H1 (cell line): ENCODE measurements around the gene CHI3L1. TPM values are rescaled to one million over a fixed set of nuclear protein-coding genes. Genes with fewer than 3 reads are reported as not detected.

Experiments
- ATF2 ChIP-seq: IDR thresholded peaks from 2 replicates; pipeline ENCODE4 v1.6.1; 2012; ENCODE audit warnings: low read length, inconsistent platforms
- ATF3 ChIP-seq: IDR thresholded peaks from 2 replicates; pipeline ENCODE4 v1.6.1; 2011; ENCODE audit warnings: low read depth, mild to moderate bottlenecking, low read length; ENCODE audit not compliant: insufficient read depth
- EZH2 ChIP-seq: fragments of 200-600 bp; sonication (generic); IDR thresholded peaks from 2 replicates; pipeline ENCODE4 v1.7.1; 2012; ENCODE audit warnings: low read depth, mild to moderate bottlenecking, moderate library complexity, low read length, inconsistent platforms; ENCODE audit not compliant: severe bottlenecking
- POLR2A ChIP-seq, 2 experiments: IDR thresholded peaks; 1 replicate in 1 of 2; 2 replicates in 1 of 2; pipeline ENCODE4 v1.6.1; 2011; ENCODE audit warnings: low read depth in 2 of 2, low read length in 2 of 2, mild to moderate bottlenecking in 2 of 2; ENCODE audit errors: control extremely low read depth in 1 of 2
- TEAD4 ChIP-seq: IDR thresholded peaks from 2 replicates; pipeline ENCODE4 v1.6.1; 2012; ENCODE audit warnings: low read depth, low read length, inconsistent platforms, mixed read lengths
- polyA plus RNA-seq, 7 experiments: library from polyadenylated mRNA; depleted of rRNA in 3 of 7; stranded (reverse) in 5 of 7; unstranded in 2 of 7; fragments of >200 nt in 5 of 7; fragments of 200-250 nt in 2 of 7; gene quantifications; 1 replicate in 5 of 7; 2 replicates in 1 of 7; 4 replicates in 1 of 7; pipeline versions ENCODE4 v1.2.1 to v1.2.3, GENCODE V29; 2011 to 2013; ENCODE audit warnings: missing spikeins in 2 of 7, mixed read lengths in 2 of 7
- total RNA-seq: library from RNA; stranded (reverse); fragmentation: NEBNext Ultra II Directional; extraction: Animal tissue kit (Norgen Biotek cat#: 25700); gene quantifications from 2 replicates; pipeline ENCODE4 v1.2.1, GENCODE V29; 2021

CHI3L1 gene
- total and polyA plus RNA-seq, 2 of the 8 experiments (the other 6 are each of a cell fraction or from before 2014, with no cell fraction given) = 1.0 TPM; not detected in 1

- TF ChIP-seq TEAD4 (no peak), ATF2 (no peak), EZH2 (no peak), ATF3 (no peak), POLR2A (IDR thresholded peaks at IDR 0.05; ENCODE audit: control extremely low read depth in 1 of 2, low read depth in 2 of 2, low read length in 2 of 2) (no peak)
Measured at GRCh38 chr1:203140743-203141520, 45.6 kb downstream of the CHI3L1 start (continued).
